Breast epithelium (tissue), 3 donors: ENCODE measurements around the gene ANKRD11.

Source experiments
- POLR2A ChIP-seq: fragments of 450-650 bp; IDR thresholded peaks from one replicate; pipeline ENCODE4 v1.6.1; 2016; ENCODE audit warnings: antibody characterized with exemption, mild to moderate bottlenecking, moderate library complexity
- POLR2AphosphoS5 ChIP-seq, 3 donors: sonication (generic); formaldehyde crosslinking; IDR thresholded peaks; one replicate each; pipeline ENCODE4 v1.6.1; 2017; ENCODE audit warnings: antibody characterized with exemption in 3 of 3
- TF ChIP-seq, protein P1 (sequence below), 3 donors: fragments of 450-650 bp; IDR thresholded peaks; one replicate each; pipeline ENCODE4 v1.5.1; 2016 to 2017; ENCODE audit warnings: antibody characterized with exemption in 3 of 3, mild to moderate bottlenecking in 3 of 3, moderate library complexity in 3 of 3

DNA sequence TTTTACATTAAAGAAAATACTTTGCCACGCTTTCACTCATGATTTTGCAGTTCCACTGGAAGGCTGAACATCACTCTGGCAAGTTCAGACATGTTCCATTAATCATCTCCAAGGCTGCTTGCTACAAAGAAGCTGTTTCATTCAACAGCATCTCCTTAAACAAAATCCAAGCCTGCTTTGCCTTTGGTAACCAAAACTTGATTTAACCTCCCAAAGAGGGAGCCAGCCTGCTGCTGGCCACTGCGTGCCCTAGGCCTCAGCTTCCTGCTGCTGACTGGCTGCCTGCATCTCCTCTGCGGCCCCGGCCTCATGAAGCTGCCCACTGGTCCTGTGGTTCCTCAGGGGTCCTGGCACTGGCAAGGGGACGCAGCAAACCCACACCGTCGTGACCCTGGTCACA is 31.8 kb downstream of the ANKRD11 start:
- TF ChIP-seq, protein P1, sequence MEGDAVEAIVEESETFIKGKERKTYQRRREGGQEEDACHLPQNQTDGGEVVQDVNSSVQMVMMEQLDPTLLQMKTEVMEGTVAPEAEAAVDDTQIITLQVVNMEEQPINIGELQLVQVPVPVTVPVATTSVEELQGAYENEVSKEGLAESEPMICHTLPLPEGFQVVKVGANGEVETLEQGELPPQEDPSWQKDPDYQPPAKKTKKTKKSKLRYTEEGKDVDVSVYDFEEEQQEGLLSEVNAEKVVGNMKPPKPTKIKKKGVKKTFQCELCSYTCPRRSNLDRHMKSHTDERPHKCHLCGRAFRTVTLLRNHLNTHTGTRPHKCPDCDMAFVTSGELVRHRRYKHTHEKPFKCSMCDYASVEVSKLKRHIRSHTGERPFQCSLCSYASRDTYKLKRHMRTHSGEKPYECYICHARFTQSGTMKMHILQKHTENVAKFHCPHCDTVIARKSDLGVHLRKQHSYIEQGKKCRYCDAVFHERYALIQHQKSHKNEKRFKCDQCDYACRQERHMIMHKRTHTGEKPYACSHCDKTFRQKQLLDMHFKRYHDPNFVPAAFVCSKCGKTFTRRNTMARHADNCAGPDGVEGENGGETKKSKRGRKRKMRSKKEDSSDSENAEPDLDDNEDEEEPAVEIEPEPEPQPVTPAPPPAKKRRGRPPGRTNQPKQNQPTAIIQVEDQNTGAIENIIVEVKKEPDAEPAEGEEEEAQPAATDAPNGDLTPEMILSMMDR (IDR thresholded peaks at IDR 0.05) = no peak
- no peak for TF ChIP-seq POLR2A
- TF ChIP-seq POLR2AphosphoS5 (IDR thresholded peaks at IDR 0.05) = no peak
